Transverse colon (tissue), 4 donors: Measurements from ENCODE around the gene UGT3A1.

ENCODE experiments used
- CTCF ChIP-seq, 5 experiments: fragments of 200-600 bp in 3 of 5; fragments of 450-650 bp in 2 of 5; sonication (generic) in 3 of 5; IDR thresholded peaks; 1 replicate in 2 of 5; 2 replicates in 3 of 5; pipeline ENCODE4 v1.5.1; 2016 to 2017; ENCODE audit warnings: antibody characterized with exemption in 5 of 5, inconsistent platforms in 3 of 5, mild to moderate bottlenecking in 2 of 5, moderate library complexity in 1 of 5
- EP300 ChIP-seq: sonication (generic); formaldehyde crosslinking; IDR thresholded peaks from one replicate; pipeline ENCODE4 v1.6.1; 2017; ENCODE audit warnings: antibody characterized with exemption, low read depth
- POLR2A ChIP-seq: fragments of 450-650 bp; IDR thresholded peaks from one replicate; pipeline ENCODE4 v1.6.1; 2016; ENCODE audit warnings: antibody characterized with exemption, mild to moderate bottlenecking, moderate library complexity
- POLR2AphosphoS5 ChIP-seq, 3 donors: sonication (generic); formaldehyde crosslinking; IDR thresholded peaks; one replicate each; pipeline ENCODE4 v1.6.1; 2016; ENCODE audit warnings: antibody characterized with exemption in 3 of 3

GRCh38 chr5:36017622-36018021, 26.4 kb upstream of the UGT3A1 start:
- TF ChIP-seq POLR2A, result no peak
- TF ChIP-seq CTCF (IDR thresholded peaks at IDR 0.05), result no peak
- TF ChIP-seq POLR2AphosphoS5 (IDR thresholded peaks at IDR 0.05), result no peak
- no peak for TF ChIP-seq EP300
